Measurements from ENCODE around the gene LRRC2. TPM values are rescaled to one million over a fixed set of nuclear protein-coding genes. Genes with fewer than 3 reads are reported as not detected.
A peak's percentile ranks its signal among the peaks of the same experiment; 100 is the strongest.

Gene LRRC2
- total and polyA plus RNA-seq, 2 donors (not counting 1 experiment from before 2014, with no cell fraction given): 3.8 to 6.0 TPM

DNA sequence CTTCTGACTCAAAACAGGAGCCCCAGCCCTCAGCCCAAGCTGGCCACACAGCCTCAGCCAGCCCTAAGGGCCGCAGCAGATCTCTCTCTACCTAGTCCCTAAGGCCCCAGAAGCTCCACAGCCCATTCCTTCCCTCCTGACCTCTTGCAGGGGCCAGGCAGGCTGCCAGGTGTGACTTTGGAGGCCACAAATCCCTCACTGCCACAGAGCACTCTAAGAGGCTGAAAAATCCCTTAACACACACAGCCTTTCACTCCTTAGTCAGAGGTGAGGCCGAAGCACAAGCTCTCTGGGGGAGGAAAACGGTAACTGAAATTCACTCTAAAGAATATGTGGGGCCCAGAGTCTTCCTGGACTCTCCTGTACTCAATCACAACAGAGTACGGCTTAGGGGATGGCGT, 23.3 kb downstream of the LRRC2 start:
- no peak overlapping the region for H3K9ac ChIP-seq (ENCODE audit: insufficient read depth, low read length)

GRCh38 chr3:46542344-46542743, 23.8 kb downstream of the LRRC2 start:
- no peaks in the 10 kb centered on the region for H3K4me1 ChIP-seq (ENCODE audit: control insufficient read depth, extremely low read depth, insufficient read depth, low read length)
- no peaks in the 10 kb centered on the region for H3K36me3 ChIP-seq (ENCODE audit: control insufficient read depth, insufficient read depth, low read length)
- H3K27me3 ChIP-seq (ENCODE audit: control insufficient read depth, insufficient read depth, low read length): no peaks in the 10 kb centered on the region
- no peaks in the 10 kb centered on the region for H3K79me2 ChIP-seq (ENCODE audit: control insufficient read depth, insufficient read depth, low read length)
- no peak overlapping the region for H3K27ac ChIP-seq (ENCODE audit: insufficient read depth, low read length)
- no peak overlapping the region for H3K4me3 ChIP-seq (replicated peaks in 1 of 4; ENCODE audit: control extremely low read depth in 1 of 4, insufficient read depth in 1 of 4, low read depth in 3 of 4, low read length in 4 of 4)
- H3K9me3 ChIP-seq (ENCODE audit: control insufficient read depth, insufficient read depth, low read depth, low read length): no peaks in the 10 kb centered on the region
- no peaks in the 10 kb centered on the region for H4K20me1 ChIP-seq (ENCODE audit: control insufficient read depth, extremely low read depth, insufficient read depth, low read length)
- DNase-seq (ENCODE audit: low read depth in 2 of 2): peak in 1 of 2 donors; percentile 25
- no peak overlapping the region for H3K4me2 ChIP-seq (ENCODE audit: extremely low read depth, insufficient read depth, low read length)
- no peak for TF ChIP-seq EZH2 (IDR thresholded peaks at IDR 0.05; ENCODE audit: low read length, missing control alignments)
- TF ChIP-seq, protein P1, sequence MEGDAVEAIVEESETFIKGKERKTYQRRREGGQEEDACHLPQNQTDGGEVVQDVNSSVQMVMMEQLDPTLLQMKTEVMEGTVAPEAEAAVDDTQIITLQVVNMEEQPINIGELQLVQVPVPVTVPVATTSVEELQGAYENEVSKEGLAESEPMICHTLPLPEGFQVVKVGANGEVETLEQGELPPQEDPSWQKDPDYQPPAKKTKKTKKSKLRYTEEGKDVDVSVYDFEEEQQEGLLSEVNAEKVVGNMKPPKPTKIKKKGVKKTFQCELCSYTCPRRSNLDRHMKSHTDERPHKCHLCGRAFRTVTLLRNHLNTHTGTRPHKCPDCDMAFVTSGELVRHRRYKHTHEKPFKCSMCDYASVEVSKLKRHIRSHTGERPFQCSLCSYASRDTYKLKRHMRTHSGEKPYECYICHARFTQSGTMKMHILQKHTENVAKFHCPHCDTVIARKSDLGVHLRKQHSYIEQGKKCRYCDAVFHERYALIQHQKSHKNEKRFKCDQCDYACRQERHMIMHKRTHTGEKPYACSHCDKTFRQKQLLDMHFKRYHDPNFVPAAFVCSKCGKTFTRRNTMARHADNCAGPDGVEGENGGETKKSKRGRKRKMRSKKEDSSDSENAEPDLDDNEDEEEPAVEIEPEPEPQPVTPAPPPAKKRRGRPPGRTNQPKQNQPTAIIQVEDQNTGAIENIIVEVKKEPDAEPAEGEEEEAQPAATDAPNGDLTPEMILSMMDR (conservative IDR thresholded peaks at IDR 0.05 in 1 of 2, IDR thresholded peaks at IDR 0.05 in 1 of 2; ENCODE audit: low read depth in 1 of 2, low read length in 2 of 2): no peak
- no peak overlapping the region for H2AFZ ChIP-seq (ENCODE audit: low read length)
- no peak overlapping the region for H3K9ac ChIP-seq (ENCODE audit: insufficient read depth, low read length)

More for the DNA sequence above, 23.3 kb downstream of the LRRC2 start:
- Histone ChIP-seq H3K4me1 (ENCODE audit: control insufficient read depth, extremely low read depth, insufficient read depth, low read length) (no peaks in the 10 kb centered on the region), H3K4me2 (ENCODE audit: extremely low read depth, insufficient read depth, low read length) (no peak overlapping the region), H3K27ac (ENCODE audit: insufficient read depth, low read length) (no peak overlapping the region), H2AFZ (ENCODE audit: low read length) (no peak overlapping the region), H4K20me1 (ENCODE audit: control insufficient read depth, extremely low read depth, insufficient read depth, low read length) (no peaks in the 10 kb centered on the region), H3K79me2 (ENCODE audit: control insufficient read depth, insufficient read depth, low read length) (no peaks in the 10 kb centered on the region), H3K36me3 (ENCODE audit: control insufficient read depth, insufficient read depth, low read length) (no peaks in the 10 kb centered on the region), H3K4me3 (replicated peaks in 1 of 4; ENCODE audit: control extremely low read depth in 1 of 4, insufficient read depth in 1 of 4, low read depth in 3 of 4, low read length in 4 of 4) (no peak overlapping the region), H3K9me3 (ENCODE audit: control insufficient read depth, insufficient read depth, low read depth, low read length) (no peaks in the 10 kb centered on the region), H3K27me3 (ENCODE audit: control insufficient read depth, insufficient read depth, low read length) (no peaks in the 10 kb centered on the region)
- DNase-seq (ENCODE audit: low read depth in 2 of 2): peak in 1 of 2 donors; percentile 8
- TF ChIP-seq, protein P1 (conservative IDR thresholded peaks at IDR 0.05 in 1 of 2, IDR thresholded peaks at IDR 0.05 in 1 of 2; ENCODE audit: low read depth in 1 of 2, low read length in 2 of 2): no peak
- TF ChIP-seq EZH2 (IDR thresholded peaks at IDR 0.05; ENCODE audit: low read length, missing control alignments): no peak

GRCh38 chr3:46541835-46542234, 24.3 kb downstream of the LRRC2 start:
- TF ChIP-seq, protein P1 (conservative IDR thresholded peaks at IDR 0.05 in 1 of 2, IDR thresholded peaks at IDR 0.05 in 1 of 2; ENCODE audit: low read depth in 1 of 2, low read length in 2 of 2): no peak
- no peak for TF ChIP-seq EZH2 (IDR thresholded peaks at IDR 0.05; ENCODE audit: low read length, missing control alignments)
- Histone ChIP-seq H3K79me2 (ENCODE audit: control insufficient read depth, insufficient read depth, low read length) (no peaks in the 10 kb centered on the region), H3K4me2 (ENCODE audit: extremely low read depth, insufficient read depth, low read length) (no peak overlapping the region)

More at GRCh38 chr3:46541835-46542234, 24.3 kb downstream of the LRRC2 start:
- Histone ChIP-seq H3K27ac (ENCODE audit: insufficient read depth, low read length) (no peak overlapping the region), H3K4me3 (replicated peaks in 1 of 4; ENCODE audit: control extremely low read depth in 1 of 4, insufficient read depth in 1 of 4, low read depth in 3 of 4, low read length in 4 of 4) (no peak overlapping the region), H2AFZ (ENCODE audit: low read length) (no peak overlapping the region), H4K20me1 (ENCODE audit: control insufficient read depth, extremely low read depth, insufficient read depth, low read length) (no peaks in the 10 kb centered on the region), H3K36me3 (ENCODE audit: control insufficient read depth, insufficient read depth, low read length) (no peaks in the 10 kb centered on the region), H3K9ac (ENCODE audit: insufficient read depth, low read length) (no peak overlapping the region), H3K9me3 (ENCODE audit: control insufficient read depth, insufficient read depth, low read depth, low read length) (no peaks in the 10 kb centered on the region), H3K27me3 (ENCODE audit: control insufficient read depth, insufficient read depth, low read length) (no peaks in the 10 kb centered on the region), H3K4me1 (ENCODE audit: control insufficient read depth, extremely low read depth, insufficient read depth, low read length) (no peaks in the 10 kb centered on the region)
- DNase-seq (ENCODE audit: low read depth in 2 of 2): no peak
